ENCODE measurements around the gene ARL10. TPM values are rescaled to one million over a fixed set of nuclear protein-coding genes. Genes with fewer than 3 reads are reported as not detected.

ARL10 gene
- total and polyA plus RNA-seq, 4 donors: 0.35 to 2.2 (median 1.5) TPM

- WGBS: 93% methylated on average over 15 of the region's 15 CpGs
- Histone ChIP-seq H3K27ac (ENCODE audit: low read depth in 1 of 2, low read length in 2 of 2) (no peak overlapping the region), H3K36me3 (ENCODE audit: control insufficient read depth in 4 of 4, insufficient read depth in 3 of 4, low read depth in 1 of 4, low read length in 3 of 4) (peaks cover 10 to 53% (median 23%) of the 10 kb centered on the region in 4 donors), H3K27me3 (ENCODE audit: control insufficient read depth in 4 of 4, insufficient read depth in 4 of 4, low read length in 3 of 4) (no peaks in the 10 kb centered on the region), H3K4me3 (ENCODE audit: low read depth in 1 of 3, low read length in 3 of 3) (no peak overlapping the region), H3K9me3 (ENCODE audit: control insufficient read depth in 4 of 4, low read length in 3 of 4) (no peaks in the 10 kb centered on the region), H3K4me1 (ENCODE audit: control insufficient read depth in 4 of 4, insufficient read depth in 4 of 4, low read length in 3 of 4) (peaks cover 5 to 20% (median 14%) of the 10 kb centered on the region in 4 donors), H3K9ac (ENCODE audit: low read depth in 1 of 2, low read length in 2 of 2) (no peak overlapping the region)
- no peak for TF ChIP-seq HNF4G (IDR thresholded peaks at IDR 0.05)
- no peak for TF ChIP-seq NR2F2 (IDR thresholded peaks at IDR 0.05)
- TF ChIP-seq FOXA1 (IDR thresholded peaks at IDR 0.05): no peak
- TF ChIP-seq RAD21 (IDR thresholded peaks at IDR 0.05): no peak
- no peak for TF ChIP-seq CTCF (IDR thresholded peaks at IDR 0.05; ENCODE audit: low read depth, low read length, missing input control)
- TF ChIP-seq TAF1 (conservative IDR thresholded peaks at IDR 0.05): no peak
- TF ChIP-seq ATF3 (IDR thresholded peaks at IDR 0.05): no peak
- no peak for TF ChIP-seq REST (IDR thresholded peaks at IDR 0.05)
- no peak for TF ChIP-seq SP1 (IDR thresholded peaks at IDR 0.05)
- TF ChIP-seq EGR1 (IDR thresholded peaks at IDR 0.05; ENCODE audit: low read depth in 2 of 2): no peak
- TF ChIP-seq MAX (IDR thresholded peaks at IDR 0.05): no peak
- TF ChIP-seq RXRA (IDR thresholded peaks at IDR 0.05): no peak
- no peak for TF ChIP-seq ZBTB33 (IDR thresholded peaks at IDR 0.05)
- TF ChIP-seq HNF4A (conservative IDR thresholded peaks at IDR 0.05): no peak
- no peak for TF ChIP-seq YY1 (IDR thresholded peaks at IDR 0.05)
- TF ChIP-seq JUND (IDR thresholded peaks at IDR 0.05): no peak
- no peak for TF ChIP-seq FOXA2 (IDR thresholded peaks at IDR 0.05)
- DNase-seq (ENCODE audit: low spot score): no peak
These were observed 18.1 kb downstream of the ARL10 start for GRCh38 chr5:176383248-176383905.
